GM12873 (cell line): ENCODE results near the gene GAD2.

ENCODE experiments used
- TF ChIP-seq, protein P1 (sequence below): IDR thresholded peaks from 2 replicates; pipeline ENCODE4 v1.5.1; 2012; ENCODE audit warnings: low read depth, mild to moderate bottlenecking, moderate library complexity, low read length, control low read depth; ENCODE audit not compliant: insufficient read depth; ENCODE audit errors: missing control alignments

The GAD2 gene

DNA sequence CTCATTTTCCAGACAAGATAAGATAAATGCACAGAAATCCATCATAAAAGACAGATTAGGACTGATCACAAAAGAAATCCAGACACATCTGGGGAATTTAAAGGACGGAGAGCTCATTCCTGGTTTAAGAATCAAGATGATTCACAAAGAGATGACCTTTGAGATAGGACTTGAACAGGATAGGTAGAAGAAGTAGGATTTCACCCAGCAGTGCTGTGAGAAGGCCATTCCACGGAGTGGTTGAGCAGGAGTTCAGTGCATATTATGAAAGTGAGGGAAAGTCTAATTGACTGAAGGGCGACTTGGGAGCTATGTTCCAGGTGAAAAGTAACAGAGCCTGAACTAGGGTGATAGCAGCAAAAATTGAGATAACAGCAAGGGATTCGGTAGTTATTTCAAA, 73.7 kb downstream of the GAD2 start:
- TF ChIP-seq, protein P1, sequence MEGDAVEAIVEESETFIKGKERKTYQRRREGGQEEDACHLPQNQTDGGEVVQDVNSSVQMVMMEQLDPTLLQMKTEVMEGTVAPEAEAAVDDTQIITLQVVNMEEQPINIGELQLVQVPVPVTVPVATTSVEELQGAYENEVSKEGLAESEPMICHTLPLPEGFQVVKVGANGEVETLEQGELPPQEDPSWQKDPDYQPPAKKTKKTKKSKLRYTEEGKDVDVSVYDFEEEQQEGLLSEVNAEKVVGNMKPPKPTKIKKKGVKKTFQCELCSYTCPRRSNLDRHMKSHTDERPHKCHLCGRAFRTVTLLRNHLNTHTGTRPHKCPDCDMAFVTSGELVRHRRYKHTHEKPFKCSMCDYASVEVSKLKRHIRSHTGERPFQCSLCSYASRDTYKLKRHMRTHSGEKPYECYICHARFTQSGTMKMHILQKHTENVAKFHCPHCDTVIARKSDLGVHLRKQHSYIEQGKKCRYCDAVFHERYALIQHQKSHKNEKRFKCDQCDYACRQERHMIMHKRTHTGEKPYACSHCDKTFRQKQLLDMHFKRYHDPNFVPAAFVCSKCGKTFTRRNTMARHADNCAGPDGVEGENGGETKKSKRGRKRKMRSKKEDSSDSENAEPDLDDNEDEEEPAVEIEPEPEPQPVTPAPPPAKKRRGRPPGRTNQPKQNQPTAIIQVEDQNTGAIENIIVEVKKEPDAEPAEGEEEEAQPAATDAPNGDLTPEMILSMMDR = no peak

DNA sequence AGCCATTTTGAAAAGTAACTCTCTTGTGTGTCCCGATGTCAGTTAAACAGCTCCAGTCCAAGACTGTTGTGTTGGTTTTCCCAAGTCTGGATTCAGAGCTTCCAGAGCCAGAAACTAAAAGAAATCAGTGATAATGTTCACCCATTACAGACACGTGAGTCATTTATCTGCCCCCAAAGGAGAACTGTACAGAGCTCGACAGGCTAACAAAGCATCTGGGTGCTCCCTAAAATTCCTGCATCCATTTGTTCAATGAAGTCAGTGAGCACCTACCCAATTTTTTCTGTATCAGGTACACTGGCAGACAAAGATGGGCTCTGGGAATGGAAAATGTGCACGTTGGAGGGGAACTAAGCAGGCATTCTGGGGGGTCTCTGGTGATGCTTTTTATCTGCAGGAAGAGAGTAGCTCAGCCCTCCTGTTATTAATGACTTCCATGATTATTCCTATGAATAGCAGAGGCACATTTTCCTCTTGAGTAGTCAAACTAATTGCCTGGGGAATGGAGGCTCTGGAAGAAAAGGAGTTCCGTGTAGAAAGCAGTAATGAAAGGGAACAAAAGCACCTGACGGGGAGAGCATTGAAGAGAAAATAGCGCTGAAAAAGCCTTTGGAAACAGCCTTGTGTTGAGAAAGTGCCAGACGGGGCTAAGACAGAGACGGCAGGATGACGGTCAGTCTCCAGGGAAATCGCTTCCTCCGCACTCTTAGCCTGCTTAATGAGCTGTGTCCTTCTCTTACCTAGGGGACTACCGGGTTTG, 75.3 kb downstream of the GAD2 start:
- TF ChIP-seq, protein P1 = no peak

DNA sequence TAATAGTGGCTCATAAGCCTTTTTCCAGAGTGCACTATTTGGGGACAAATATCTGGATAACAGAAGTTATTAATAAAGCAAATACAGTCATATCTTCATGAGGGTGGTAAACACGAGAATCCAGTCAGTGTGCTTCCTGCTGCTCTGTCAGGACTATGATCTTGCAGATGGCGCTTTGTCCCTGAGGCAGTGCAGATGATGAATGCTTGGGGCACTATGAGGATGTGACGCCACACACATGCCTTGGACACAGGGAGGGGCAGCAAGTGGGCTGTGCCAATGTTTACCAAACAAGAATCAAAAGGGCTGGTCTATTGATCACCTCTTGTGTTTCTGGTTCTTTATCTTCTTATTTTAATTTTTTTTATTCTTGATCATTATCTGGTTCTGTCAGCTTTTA, 79.8 kb downstream of the GAD2 start:
- TF ChIP-seq, protein P1 = no peak

DNA sequence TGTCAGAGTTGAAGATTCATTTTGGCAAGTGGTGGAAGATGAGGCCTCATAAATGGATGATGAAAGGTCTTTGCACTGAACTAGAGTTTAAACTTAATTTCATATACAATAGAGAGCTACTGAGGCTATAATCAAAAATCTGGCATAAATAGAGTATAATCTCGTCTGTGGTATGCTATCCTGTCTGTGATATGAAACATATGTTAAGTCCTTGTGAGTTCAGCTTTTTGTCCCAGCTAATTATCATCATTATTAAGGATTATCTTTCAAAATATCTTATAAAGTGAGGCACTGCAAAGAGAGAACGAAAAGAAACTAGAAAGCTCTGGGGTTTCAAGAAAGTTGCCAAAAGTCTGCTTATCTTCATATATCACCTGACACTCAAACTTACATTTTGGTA, 83.4 kb downstream of the GAD2 start:
- TF ChIP-seq, protein P1 = no peak

DNA sequence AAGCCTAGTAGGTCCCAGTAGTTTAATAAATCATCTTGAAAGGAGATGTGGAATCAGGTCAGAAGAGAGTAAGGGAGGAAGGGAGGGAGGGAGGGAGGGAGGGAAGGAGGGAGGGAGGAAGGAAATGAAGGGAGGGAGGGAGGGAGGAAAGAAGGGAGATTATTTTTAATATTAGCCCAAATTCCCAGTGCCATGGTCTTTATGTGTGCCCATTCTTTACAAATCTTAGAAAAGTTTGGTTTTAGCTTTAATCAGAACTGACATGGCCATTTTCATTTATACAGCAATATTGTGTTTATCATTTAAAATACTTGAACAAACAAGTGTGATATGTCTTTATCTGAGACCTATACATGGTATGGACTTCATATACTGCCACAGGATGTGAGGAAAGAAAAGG, 86.8 kb downstream of the GAD2 start:
- TF ChIP-seq, protein P1 = no peak

DNA sequence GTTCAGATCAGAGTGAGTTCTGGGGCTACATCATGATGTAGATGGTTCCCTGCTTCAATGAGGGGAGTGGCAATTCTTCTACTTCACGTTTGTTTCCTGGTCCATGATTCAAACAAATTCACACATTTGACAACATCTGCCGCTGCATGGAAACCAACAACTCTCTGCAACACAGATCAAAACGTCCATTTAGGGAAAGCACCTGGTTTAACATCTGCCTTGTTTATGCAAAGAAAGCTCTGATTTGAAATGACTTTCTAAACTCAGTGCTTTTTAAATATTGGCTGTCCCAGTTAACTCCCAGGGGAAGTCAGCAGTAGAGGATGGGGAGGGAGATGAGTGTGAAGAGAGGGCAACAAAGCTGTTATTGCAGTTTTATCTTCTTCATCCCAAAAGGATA, 93.8 kb downstream of the GAD2 start:
- TF ChIP-seq, protein P1 = no peak

DNA sequence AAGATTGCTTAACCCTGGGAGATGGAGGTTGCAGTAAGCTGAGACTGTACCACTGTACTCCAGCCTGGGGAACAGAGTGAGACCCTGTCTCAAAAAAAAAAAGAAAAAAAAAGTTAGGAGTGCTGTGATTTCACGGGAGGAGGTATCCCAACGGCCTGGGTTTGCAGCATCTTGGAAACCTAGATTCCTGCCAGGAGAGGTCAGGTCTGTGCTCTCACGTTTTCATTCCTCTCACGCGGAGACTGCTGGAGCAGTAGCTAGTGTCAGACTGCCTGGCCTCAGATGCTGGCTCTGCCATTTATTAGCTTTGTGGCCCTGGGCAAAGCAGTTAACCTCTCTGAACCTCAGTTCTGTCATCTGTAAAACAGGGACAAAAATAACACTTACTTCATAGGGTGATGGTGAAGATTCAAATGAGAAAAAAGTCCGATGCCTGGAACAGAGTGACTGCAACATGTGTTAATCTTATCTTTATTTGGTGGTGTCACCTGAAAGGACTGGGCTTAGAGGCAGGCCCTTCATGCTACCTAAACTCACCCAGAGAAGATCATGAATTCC, 94.9 kb downstream of the GAD2 start:
- TF ChIP-seq, protein P1 = no peak
